ENCODE data around the gene OTUB1. TPM values are rescaled to one million over a fixed set of nuclear protein-coding genes. Genes with fewer than 3 reads are reported as not detected.

The OTUB1 gene
- total RNA-seq, 1 donor from 2014 or later = 51.3 TPM

DNA sequence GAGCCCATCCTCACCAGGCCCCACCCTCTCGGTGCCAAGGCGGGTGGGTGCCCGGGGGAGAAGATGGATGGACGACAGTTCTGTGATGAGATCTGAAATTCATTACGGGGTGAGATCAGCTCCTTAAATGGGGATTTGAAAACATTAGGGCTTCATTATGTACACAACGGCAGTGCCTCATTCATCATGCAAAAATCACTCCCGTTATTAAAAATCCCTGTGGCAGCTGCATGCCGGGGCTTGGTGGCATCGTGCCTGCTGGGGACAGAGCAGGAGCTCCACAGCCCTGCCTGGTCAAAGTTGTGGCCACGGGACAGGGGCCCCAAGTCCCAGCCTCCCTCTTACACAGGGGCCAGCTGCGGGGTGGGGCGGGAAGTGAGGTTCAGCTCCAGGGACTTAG, 20.2 kb downstream of the OTUB1 start:
- H4K20me1 ChIP-seq (ENCODE audit: low read depth) = peaks cover 48% of the 10 kb centered on the region
- H3K4me3 ChIP-seq = no peak overlapping the region
- TF ChIP-seq, protein P1, sequence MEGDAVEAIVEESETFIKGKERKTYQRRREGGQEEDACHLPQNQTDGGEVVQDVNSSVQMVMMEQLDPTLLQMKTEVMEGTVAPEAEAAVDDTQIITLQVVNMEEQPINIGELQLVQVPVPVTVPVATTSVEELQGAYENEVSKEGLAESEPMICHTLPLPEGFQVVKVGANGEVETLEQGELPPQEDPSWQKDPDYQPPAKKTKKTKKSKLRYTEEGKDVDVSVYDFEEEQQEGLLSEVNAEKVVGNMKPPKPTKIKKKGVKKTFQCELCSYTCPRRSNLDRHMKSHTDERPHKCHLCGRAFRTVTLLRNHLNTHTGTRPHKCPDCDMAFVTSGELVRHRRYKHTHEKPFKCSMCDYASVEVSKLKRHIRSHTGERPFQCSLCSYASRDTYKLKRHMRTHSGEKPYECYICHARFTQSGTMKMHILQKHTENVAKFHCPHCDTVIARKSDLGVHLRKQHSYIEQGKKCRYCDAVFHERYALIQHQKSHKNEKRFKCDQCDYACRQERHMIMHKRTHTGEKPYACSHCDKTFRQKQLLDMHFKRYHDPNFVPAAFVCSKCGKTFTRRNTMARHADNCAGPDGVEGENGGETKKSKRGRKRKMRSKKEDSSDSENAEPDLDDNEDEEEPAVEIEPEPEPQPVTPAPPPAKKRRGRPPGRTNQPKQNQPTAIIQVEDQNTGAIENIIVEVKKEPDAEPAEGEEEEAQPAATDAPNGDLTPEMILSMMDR (IDR thresholded peaks at IDR 0.05) = no peak
- TF ChIP-seq EZH2 (IDR thresholded peaks at IDR 0.05) (no peak), EZH2phosphoT487 (IDR thresholded peaks at IDR 0.05) (no peak)
- no peak overlapping the region for H2AFZ ChIP-seq (replicated peaks)
- no peak overlapping the region for H3K9ac ChIP-seq
- H3F3A ChIP-seq (ENCODE audit: low read depth) = peaks cover 39% of the 10 kb centered on the region
- no peaks in the 10 kb centered on the region for H3K36me3 Mint-ChIP-seq
- peaks cover 3% of the 10 kb centered on the region for H3K9me3 Mint-ChIP-seq
- peaks cover 9% of the 10 kb centered on the region for H3K27me3 Mint-ChIP-seq (ENCODE audit: insufficient read depth, low read depth)
- no peak overlapping the region for H3K27ac ChIP-seq
- no peaks in the 10 kb centered on the region for H3K36me3 ChIP-seq
- peak overlapping the region; percentile 28 for H3K27ac Mint-ChIP-seq
- H3K4me2 ChIP-seq = no peak overlapping the region
- peaks cover 31% of the 10 kb centered on the region for H3K4me1 Mint-ChIP-seq
- H3K4me1 ChIP-seq = peaks cover 15% of the 10 kb centered on the region
- H3K9me3 ChIP-seq (ENCODE audit: low read depth) = no peaks in the 10 kb centered on the region
- no peaks in the 10 kb centered on the region for H3K79me2 ChIP-seq (ENCODE audit: low read depth)
- no peak for DNase-seq (ENCODE audit: low spot score)
- peak overlapping the region; percentile 26 for H3K4me3 Mint-ChIP-seq
- peaks cover 67% of the 10 kb centered on the region for H3K27me3 ChIP-seq

DNA sequence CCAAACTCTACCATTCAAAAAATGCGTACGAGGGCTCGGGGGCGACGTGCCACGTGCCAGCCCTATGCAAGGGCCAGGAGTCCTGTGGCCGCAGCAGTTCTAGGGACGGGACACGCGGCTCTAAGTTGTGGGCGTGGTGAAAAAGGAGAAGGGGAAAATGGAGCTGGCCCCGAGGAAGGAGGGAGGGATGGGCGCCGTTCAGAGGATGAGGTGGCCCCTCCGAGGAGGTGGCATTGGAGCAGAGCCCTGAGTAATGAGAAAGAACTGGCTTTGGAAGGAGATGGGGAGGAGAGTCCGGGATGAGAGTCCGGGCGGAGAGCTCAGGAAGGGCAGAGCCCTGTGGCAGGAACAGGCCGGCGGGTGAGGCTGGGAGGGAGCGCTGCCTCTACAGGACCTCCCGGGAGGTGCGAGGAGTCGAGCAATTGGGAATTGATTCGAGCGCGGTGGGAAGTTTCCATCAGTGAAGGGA, 21.0 kb downstream of the OTUB1 start:
- H2AFZ ChIP-seq (replicated peaks) = no peak overlapping the region
- no peak overlapping the region for H3K27ac Mint-ChIP-seq
- peak overlapping the region; percentile 91 for H3K4me2 ChIP-seq
- no peaks in the 10 kb centered on the region for H3K36me3 Mint-ChIP-seq
- H3K4me3 ChIP-seq = peak overlapping the region; percentile 42
- no peaks in the 10 kb centered on the region for H3K36me3 ChIP-seq
- peaks cover 8% of the 10 kb centered on the region for H3K27me3 Mint-ChIP-seq (ENCODE audit: insufficient read depth, low read depth)
- H3K4me3 Mint-ChIP-seq = peak overlapping the region; percentile 82
- peaks cover 3% of the 10 kb centered on the region for H3K9me3 Mint-ChIP-seq
- H4K20me1 ChIP-seq (ENCODE audit: low read depth) = peaks cover 41% of the 10 kb centered on the region
- H3K4me1 Mint-ChIP-seq = peaks cover 27% of the 10 kb centered on the region
- peaks cover 33% of the 10 kb centered on the region for H3F3A ChIP-seq (ENCODE audit: low read depth)
- peak; percentile 70 for DNase-seq (ENCODE audit: low spot score)
- TF ChIP-seq EZH2phosphoT487 (IDR thresholded peaks at IDR 0.05) (no peak), EZH2 (IDR thresholded peaks at IDR 0.05) (no peak)
- TF ChIP-seq, protein P1 (IDR thresholded peaks at IDR 0.05) = no peak
- H3K4me1 ChIP-seq = peaks cover 15% of the 10 kb centered on the region
- no peak overlapping the region for H3K27ac ChIP-seq
- no peaks in the 10 kb centered on the region for H3K79me2 ChIP-seq (ENCODE audit: low read depth)
- H3K27me3 ChIP-seq = peaks cover 59% of the 10 kb centered on the region
- H3K9ac ChIP-seq = no peak overlapping the region
- no peaks in the 10 kb centered on the region for H3K9me3 ChIP-seq (ENCODE audit: low read depth)

DNA sequence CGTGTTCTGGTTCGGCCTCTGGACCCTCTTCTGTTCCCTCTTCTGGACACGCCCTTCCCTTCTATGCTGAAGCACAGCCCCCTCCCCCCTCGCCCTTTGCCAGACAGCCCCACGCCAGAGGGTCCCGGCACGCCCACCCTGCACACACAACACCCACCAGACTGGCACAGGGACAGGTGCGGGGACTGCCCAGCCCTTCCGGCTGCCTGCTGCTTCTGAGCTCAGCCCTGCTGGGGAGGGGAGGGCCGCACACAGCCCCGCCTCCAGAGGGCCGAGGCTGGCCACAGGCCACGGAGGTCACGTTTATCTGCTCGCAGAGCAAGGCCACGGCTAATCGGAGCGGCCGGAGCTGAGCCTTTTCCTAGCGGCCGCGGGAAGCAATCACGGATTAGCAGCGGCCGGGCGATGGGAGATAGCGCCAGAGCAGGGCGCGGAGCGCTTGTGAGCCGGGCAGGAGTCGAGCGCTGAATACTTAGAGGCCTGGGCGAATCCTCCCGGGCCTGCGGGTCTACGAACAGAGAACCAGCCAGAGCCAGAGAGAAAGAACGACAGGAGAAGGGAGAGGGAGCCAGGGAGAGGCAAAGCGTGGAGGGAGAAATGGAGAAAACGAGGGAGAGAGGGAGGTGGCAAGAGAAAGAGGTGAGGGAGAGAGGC, 21.5 kb downstream of the OTUB1 start:
- peaks cover 3% of the 10 kb centered on the region for H3K9me3 Mint-ChIP-seq
- Histone ChIP-seq H3K9ac (no peak overlapping the region), H3K79me2 (ENCODE audit: low read depth) (no peaks in the 10 kb centered on the region), H3F3A (ENCODE audit: low read depth) (peaks cover 33% of the 10 kb centered on the region), H3K27ac (no peak overlapping the region), H3K4me3 (peak overlapping the region; percentile 42), H3K9me3 (ENCODE audit: low read depth) (no peaks in the 10 kb centered on the region), H2AFZ (replicated peaks) (no peak overlapping the region), H3K27me3 (peaks cover 59% of the 10 kb centered on the region), H3K4me2 (peak overlapping the region; percentile 91), H3K36me3 (no peaks in the 10 kb centered on the region), H4K20me1 (ENCODE audit: low read depth) (peaks cover 41% of the 10 kb centered on the region), H3K4me1 (peaks cover 15% of the 10 kb centered on the region)
- peak overlapping the region; percentile 29 for H3K27ac Mint-ChIP-seq
- H3K27me3 Mint-ChIP-seq (ENCODE audit: insufficient read depth, low read depth) = peaks cover 8% of the 10 kb centered on the region
- H3K4me1 Mint-ChIP-seq = peaks cover 27% of the 10 kb centered on the region
- no peaks in the 10 kb centered on the region for H3K36me3 Mint-ChIP-seq
- peak; percentile 42 for TF ChIP-seq EZH2phosphoT487 (IDR thresholded peaks at IDR 0.05)
- TF ChIP-seq EZH2 (IDR thresholded peaks at IDR 0.05) = peak; percentile 34
- TF ChIP-seq, protein P1 (IDR thresholded peaks at IDR 0.05) = peak; percentile 42
- peak overlapping the region; percentile 82 for H3K4me3 Mint-ChIP-seq
- DNase-seq (ENCODE audit: low spot score) = peak; percentile 87
